Stimulated activated naive CD8-positive, alpha-beta T cell treated with anti-CD3 and anti-CD28 coated beads, Interleukin-15, amount 100 ng/mL, for 72 hours (primary cell): Measurements from ENCODE around the gene AGRN.
A peak's percentile ranks its signal among the peaks of the same experiment; 100 is the strongest.

Experiments
- ATAC-seq: fragments of 150-1000 bp; cut with Tn5 transposase; 2 replicates; pipeline ENCODE4 v1.10.0; 2021; ENCODE audit warnings: mild to moderate bottlenecking, moderate library complexity
- DNase-seq, 2 donors: peaks; one replicate each; pipeline ENCODE4 v3.0.0; 2021 to 2022
- H3K27ac Mint-ChIP-seq, 2 donors: one replicate each; pipeline ENCODE4 v1.8.0; 2022; ENCODE audit warnings: mild to moderate bottlenecking in 2 of 2, mixed read lengths in 2 of 2, moderate library complexity in 2 of 2
- H3K27me3 Mint-ChIP-seq: one replicate; pipeline ENCODE4 v1.8.0; 2022; ENCODE audit warnings: mixed read lengths
- H3K4me1 Mint-ChIP-seq: one replicate; pipeline ENCODE4 v1.8.0; 2022; ENCODE audit warnings: mild to moderate bottlenecking, mixed read lengths
- H3K4me3 Mint-ChIP-seq, 2 donors: one replicate each; pipeline ENCODE4 v1.8.0; 2022; ENCODE audit warnings: mild to moderate bottlenecking in 2 of 2, mixed read lengths in 2 of 2, moderate library complexity in 1 of 2
- H3K9me3 Mint-ChIP-seq, 2 donors: one replicate each; pipeline ENCODE4 v1.8.0; 2022; ENCODE audit warnings: mixed read lengths in 2 of 2

The AGRN gene

DNA sequence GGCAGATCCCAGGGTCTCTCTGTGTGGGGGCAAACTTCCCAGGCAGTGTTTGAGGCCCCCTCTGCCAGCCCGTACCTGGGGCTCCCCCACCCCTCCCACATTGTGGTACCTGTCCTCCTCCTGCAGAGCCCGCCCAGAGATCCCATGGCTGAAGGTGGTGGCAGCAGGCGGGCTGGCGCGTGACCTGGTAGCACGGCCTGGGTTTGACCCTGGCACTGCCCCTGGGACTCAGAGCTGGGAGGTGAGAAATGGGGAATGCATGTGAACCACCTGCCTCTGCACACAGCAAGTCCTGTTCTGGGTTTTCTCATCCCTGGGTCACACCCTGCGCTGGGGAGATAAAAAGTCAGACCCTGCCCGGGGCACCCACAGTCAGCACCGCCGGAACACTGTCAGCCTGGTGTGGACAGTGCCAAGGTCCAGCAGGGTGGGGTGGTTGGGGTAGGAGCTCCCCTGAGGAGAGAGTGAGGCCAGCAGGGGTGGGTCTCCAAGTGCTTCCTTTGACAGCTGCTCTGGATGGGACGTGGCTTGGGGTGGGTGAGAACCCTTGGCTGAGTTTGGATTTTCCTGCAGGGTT lies 11.8 kb downstream of the AGRN start:
- H3K9me3 Mint-ChIP-seq, result no peaks in the 10 kb centered on the region
- DNase-seq (no peak), ATAC-seq (no peak)
- H3K27ac Mint-ChIP-seq, result peak overlapping the region in 1 of 2 donors; percentile 51
- peak overlapping the region; percentile 63 to 71 for H3K4me3 Mint-ChIP-seq
- peaks cover 32% of the 10 kb centered on the region for H3K4me1 Mint-ChIP-seq
- H3K27me3 Mint-ChIP-seq, result peaks cover 17% of the 10 kb centered on the region

DNA sequence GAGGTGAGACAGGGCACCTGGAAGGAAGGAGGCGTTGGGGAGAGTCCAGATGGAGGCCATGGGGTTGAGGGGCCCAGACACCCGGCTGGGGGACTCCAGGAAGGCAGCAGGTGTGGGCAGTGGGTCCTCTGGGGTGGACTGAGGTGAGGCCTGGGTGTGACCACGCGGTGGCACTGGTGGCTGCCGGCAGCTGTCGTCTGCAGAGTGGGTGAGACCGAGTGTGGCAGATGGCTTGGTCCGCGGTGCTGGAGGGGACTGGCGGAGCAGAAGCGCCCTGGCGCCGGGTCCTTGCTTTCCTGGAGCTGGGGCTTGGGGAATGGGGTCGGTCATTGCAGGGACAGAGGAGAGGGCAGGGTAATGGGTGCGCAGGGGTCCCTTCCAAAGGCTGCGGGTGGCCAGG lies 12.5 kb downstream of the AGRN start:
- H3K4me1 Mint-ChIP-seq, result peaks cover 38% of the 10 kb centered on the region
- no peak for ATAC-seq
- H3K9me3 Mint-ChIP-seq, result no peaks in the 10 kb centered on the region
- H3K4me3 Mint-ChIP-seq, result peak overlapping the region; percentile 63 to 71
- peaks cover 17% of the 10 kb centered on the region for H3K27me3 Mint-ChIP-seq
- H3K27ac Mint-ChIP-seq, result peak overlapping the region in 1 of 2 donors; percentile 62
- DNase-seq, result no peak

DNA sequence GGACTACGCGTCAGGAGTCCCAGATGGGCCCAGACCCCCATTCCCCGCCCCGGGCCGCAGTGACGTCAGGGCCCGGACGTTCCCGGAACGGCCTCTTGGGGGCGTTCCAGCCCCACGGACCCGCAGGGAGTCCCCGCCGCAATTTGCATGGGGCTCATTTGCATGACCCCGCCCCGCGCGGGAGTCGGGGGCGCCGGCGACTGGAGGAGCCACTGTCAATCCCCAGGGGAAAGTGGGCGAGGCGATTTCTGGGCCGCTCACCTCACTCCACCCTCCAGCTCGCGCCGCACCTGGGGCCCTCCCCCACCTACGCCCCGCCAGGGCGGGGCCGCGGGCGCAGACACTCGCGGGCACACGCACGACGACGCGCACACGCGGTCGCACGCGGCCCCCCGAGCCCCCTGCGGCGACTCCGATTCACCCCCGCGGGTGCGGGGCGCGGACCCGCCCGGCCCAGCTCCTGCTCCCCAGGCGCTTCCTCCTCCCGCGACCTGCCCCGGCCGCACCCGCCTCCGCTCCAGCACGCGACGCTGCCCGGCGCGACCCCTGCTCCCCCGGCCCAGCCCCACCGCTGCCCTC lies 13.2 kb downstream of the AGRN start:
- ATAC-seq (peak; percentile 92), DNase-seq (peak; percentile 97)
- Mint-ChIP-seq H3K27me3 (peaks cover 24% of the 10 kb centered on the region), H3K4me3 (peak overlapping the region; percentile 69 to 82), H3K9me3 (no peaks in the 10 kb centered on the region), H3K27ac (no peak overlapping the region), H3K4me1 (peaks cover 44% of the 10 kb centered on the region)

DNA sequence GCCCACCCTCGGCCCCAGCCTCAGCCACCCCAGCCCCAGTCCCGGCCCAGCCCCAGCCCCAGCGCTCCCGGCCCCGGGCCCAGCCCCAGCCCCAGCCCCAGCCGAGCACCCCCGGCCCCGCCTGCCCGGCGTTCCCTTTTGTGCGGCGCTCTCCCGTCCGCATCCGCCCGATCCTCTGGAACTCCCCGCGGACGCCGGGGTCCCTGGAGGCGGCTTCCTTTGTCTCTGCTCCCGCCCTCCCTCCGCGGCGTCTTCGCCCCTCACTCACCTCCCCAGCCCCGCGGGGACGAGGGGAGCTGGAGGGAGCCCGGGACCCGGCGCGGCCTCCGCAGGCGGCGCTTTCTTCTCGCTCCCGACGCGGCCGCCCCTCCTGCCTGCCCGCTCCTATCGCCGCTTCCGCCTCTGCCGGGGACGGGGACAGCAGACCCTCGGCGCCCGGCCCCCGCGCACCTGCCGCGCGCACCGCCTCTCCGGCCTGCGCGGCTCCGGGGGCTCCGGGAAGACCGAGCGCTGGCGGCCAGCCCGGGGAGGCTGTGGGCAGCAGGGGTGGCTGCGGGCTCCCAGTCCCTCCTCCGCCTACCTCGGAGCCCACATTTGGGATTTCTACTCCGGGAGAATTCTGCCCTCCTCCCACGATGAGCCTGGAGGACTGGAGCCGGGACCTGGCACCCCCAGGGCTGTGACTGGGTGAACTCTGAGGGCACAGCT lies 14.0 kb downstream of the AGRN start:
- DNase-seq (no peak), ATAC-seq (peak; percentile 41)
- Mint-ChIP-seq H3K27me3 (peaks cover 32% of the 10 kb centered on the region), H3K4me1 (peaks cover 52% of the 10 kb centered on the region), H3K9me3 (no peaks in the 10 kb centered on the region), H3K4me3 (peak overlapping the region; percentile 82 to 89), H3K27ac (peak overlapping the region; percentile 80 to 94)

DNA sequence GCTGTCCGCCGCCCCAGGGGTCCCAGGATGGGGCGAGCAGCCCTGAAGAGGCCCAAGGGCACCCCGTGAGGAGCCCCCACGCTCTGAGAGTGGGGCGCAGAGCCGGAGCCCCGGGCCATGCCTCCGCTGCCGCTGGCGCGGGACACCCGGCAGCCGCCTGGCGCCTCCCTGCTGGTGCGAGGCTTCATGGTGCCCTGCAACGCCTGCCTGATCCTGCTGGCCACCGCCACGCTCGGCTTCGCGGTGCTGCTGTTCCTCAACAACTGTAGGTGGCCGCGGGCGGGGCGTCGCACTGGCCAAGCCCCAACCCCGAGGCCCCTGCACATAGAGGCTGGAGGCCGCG lies 14.5 kb downstream of the AGRN start:
- peak; percentile 1 for ATAC-seq
- peaks cover 57% of the 10 kb centered on the region for H3K4me1 Mint-ChIP-seq

DNA sequence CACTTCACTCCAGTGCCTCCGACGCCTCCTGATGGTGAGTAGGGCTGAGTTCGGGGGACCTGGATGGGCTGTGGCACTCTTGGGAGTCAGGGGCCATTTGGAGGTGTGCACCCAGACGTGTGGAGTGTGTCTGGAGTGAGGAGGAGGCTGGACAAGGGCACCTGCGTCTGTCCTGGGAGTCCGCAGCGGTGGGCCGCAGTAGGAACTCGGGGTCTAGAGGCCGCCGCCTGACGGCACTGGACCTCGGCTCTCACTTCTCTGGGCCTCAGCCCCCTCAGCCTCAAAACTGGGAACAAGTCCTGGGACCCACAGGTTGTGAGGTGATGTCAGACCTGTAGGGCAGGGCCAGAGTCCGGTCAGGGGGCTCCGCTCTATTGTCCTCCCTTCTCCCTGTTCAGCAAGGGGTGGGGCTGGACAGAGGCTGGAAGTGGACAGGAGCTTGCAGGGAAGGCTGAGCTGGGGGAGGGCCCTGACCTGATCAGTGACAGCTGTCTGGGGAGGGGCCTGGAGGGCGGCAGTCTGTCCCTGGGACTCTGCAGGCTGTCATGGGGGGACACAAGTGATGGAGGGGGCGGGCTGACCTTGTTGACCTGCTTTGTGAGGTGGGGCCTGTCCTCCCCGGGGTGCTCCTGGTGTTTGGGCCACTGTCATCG lies 15.5 kb downstream of the AGRN start:
- Mint-ChIP-seq H3K4me3 (peak overlapping the region; percentile 29 to 50), H3K4me1 (peaks cover 67% of the 10 kb centered on the region), H3K27ac (no peak overlapping the region), H3K9me3 (no peaks in the 10 kb centered on the region), H3K27me3 (peaks cover 43% of the 10 kb centered on the region)
- DNase-seq, result no peak
- ATAC-seq, result no peak

More for the DNA sequence above, 14.5 kb downstream of the AGRN start:
- Mint-ChIP-seq H3K9me3 (no peaks in the 10 kb centered on the region), H3K27me3 (peaks cover 36% of the 10 kb centered on the region), H3K4me3 (peak overlapping the region; percentile 82 to 89), H3K27ac (peak overlapping the region; percentile 80 to 94)
- no peak for DNase-seq

DNA sequence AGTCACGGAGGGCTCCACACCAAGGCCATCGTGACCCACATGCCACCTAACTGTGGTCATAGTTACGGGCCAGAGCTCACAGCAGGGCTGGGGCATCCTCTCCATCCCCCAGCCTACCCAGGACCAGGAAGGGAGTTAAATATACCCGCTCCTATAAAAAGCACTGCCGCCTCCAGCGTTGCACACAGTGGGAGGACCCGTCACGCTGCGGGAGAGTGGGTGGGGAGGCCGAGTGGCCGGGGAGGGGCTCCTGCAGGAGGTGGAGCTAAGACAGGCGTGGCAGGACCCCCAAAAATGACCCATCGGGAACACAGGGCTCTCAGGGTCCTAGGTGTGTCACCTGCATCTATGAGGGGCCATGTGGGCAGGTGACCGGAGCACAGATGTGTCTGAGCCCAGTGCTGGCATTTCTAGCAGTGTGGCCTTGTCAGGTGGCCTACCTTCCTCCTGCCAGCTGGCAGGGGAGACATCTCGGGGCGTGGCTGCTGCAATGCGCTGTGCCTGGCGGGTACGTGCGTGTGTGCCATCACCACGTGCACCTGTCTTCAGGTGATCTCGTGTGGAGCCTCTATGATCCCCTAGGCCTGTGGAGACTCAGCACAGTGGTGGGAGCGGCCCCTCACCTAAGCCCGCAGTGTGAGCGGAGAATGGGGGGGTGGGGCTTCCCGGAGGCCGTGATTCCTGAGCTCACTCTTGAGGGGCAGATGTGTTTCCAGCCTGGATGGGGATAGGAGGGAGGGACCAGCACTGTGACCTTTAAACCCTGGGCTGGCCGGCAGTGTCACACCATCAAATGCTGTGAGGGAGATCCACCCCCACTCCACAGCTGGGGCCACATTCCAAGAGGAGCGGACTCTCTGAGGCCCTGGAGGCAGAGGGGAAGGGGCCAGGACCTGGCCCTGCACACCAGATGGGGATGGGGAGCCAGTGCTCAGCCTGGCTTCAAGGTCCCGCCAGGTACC lies 17.7 kb downstream of the AGRN start:
- peaks cover 56% of the 10 kb centered on the region for H3K4me1 Mint-ChIP-seq
- no peak for ATAC-seq
- no peak overlapping the region for H3K4me3 Mint-ChIP-seq
- H3K27ac Mint-ChIP-seq, result no peak overlapping the region
- DNase-seq, result no peak
- peaks cover 34% of the 10 kb centered on the region for H3K27me3 Mint-ChIP-seq
- H3K9me3 Mint-ChIP-seq, result no peaks in the 10 kb centered on the region

DNA sequence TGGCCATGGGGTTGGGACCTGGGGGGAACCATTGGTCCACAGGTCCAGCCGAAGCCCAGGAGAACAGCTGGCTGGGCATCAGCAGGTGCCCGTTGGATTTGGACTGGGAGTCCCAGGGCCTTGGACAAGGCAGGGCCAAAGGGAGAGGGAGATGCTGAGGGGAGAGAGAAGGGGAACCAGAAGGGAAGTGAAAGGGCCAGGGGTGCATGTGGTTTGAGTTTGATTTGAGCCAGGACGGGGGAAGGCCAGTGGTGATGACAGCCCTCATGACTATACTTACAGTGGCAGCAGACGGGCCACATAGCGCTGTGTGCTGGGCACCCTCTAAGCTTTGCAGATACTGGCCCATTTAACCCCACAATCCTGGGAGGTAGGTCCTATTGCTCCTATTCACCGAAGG lies 18.8 kb downstream of the AGRN start:
- peaks cover 0 to 6% of the 10 kb centered on the region in 2 donors for H3K9me3 Mint-ChIP-seq
- DNase-seq, result no peak
- no peak overlapping the region for H3K27ac Mint-ChIP-seq
- H3K4me3 Mint-ChIP-seq, result peak overlapping the region; percentile 54 to 72
- H3K27me3 Mint-ChIP-seq, result peaks cover 34% of the 10 kb centered on the region
- H3K4me1 Mint-ChIP-seq, result peaks cover 55% of the 10 kb centered on the region
- ATAC-seq, result no peak

DNA sequence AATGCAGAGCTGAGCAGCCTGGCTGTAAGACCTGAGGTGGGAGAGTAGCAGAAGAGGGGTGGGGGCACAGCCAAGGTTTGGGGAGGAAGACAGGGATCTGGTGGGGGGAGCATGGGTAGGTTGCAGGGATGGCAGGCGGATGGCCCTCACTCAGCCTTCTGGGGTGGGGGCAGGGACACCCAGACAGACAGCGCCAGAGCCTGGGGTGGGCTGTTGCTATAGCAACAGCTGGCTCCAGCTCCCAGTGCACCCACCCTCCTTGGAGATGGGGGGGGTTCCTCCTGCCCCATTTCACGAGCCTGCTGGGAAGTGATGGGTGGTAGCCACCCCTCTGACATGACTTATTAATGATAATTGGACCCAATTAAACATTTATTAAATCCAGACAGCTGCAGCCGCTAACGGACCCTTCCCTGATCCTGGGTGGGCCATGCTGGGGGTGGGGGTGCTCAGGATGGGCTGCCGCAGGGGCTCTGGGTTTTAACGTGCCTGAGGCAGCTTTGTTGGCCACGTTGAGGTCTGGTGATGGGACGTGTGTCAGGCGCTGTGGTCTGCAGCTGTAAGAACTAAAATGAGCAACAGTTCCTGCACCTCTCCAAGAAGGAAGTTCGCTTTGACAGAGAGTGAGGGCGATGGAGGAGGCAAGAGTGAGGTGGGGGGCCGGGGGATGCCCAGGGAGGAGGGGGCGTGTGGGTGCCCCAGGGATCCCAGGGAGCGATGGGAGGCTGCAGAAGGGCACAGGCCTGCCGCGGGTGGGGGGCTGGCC lies 19.4 kb downstream of the AGRN start:
- peak; percentile 56 for ATAC-seq
- Mint-ChIP-seq H3K27ac (peak overlapping the region in 1 of 2 donors; percentile 97), H3K27me3 (peaks cover 34% of the 10 kb centered on the region), H3K9me3 (peaks cover 0 to 6% of the 10 kb centered on the region in 2 donors), H3K4me3 (peak overlapping the region; percentile 72 to 82), H3K4me1 (peaks cover 53% of the 10 kb centered on the region)
- peak in 1 of 2 donors; percentile 51 for DNase-seq

DNA sequence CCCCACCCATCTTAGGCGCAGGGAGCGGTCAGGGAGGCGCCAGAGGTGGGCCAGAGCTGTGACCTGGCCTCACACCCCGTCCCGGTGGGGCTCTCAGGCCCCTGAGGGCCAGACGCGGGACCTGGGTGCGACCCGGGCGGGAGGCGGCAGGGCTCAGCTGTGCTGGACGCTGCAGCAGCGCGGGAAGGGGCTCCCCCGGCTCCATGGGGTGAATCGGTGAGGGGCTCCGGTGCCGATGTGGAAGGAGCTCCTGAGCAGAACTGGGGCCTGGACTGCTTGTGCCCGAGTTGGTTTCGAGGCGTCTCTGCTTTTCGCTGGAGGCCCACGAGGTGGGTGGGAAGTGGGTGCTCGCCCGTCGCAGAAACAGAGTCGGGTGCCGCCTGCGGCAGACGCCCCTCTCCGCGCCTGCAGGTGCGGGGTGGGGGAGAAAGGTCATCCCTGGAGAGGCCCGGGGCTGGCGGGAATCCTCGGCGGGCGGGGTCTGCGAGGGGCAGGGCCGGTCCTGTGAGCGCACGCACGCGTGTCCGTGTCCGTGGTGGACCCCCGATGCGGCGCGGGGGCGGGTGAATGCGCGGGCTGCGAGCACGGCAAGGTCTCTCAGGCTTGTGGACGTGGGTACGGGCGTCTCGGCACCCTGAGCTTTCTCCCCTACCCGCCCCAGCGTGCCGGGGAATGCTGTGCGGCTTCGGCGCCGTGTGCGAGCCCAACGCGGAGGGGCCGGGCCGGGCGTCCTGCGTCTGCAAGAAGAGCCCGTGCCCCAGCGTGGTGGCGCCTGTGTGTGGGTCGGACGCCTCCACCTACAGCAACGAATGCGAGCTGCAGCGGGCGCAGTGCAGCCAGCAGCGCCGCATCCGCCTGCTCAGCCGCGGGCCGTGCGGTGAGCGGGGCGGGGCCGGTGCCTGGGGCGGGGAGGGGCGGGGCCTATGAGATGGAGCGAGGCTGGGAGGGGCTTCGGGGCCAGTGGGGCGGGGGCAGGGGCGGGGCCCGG lies 20.4 kb downstream of the AGRN start:
- peak; percentile 83 to 88 for DNase-seq
- Mint-ChIP-seq H3K4me3 (peak overlapping the region; percentile 72 to 82), H3K4me1 (peaks cover 48% of the 10 kb centered on the region), H3K27ac (peak overlapping the region in 1 of 2 donors; percentile 97), H3K9me3 (peaks cover 0 to 6% of the 10 kb centered on the region in 2 donors), H3K27me3 (peaks cover 32% of the 10 kb centered on the region)
- peak; percentile 88 for ATAC-seq

DNA sequence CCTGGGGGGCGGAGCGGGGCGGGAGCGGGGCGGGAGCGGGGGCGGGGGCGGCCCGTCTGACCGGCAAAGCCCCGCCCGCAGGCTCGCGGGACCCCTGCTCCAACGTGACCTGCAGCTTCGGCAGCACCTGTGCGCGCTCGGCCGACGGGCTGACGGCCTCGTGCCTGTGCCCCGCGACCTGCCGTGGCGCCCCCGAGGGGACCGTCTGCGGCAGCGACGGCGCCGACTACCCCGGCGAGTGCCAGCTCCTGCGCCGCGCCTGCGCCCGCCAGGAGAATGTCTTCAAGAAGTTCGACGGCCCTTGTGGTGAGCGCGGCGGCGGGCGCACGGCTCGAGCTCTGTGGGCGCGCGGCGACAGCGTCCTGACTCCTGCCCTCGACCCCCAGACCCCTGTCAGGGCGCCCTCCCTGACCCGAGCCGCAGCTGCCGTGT lies 21.2 kb downstream of the AGRN start:
- Mint-ChIP-seq H3K27me3 (peaks cover 26% of the 10 kb centered on the region), H3K4me3 (no peak overlapping the region), H3K4me1 (peaks cover 40% of the 10 kb centered on the region), H3K27ac (no peak overlapping the region), H3K9me3 (peaks cover 0 to 6% of the 10 kb centered on the region in 2 donors)
- no peak for DNase-seq
- peak; percentile 13 for ATAC-seq

DNA sequence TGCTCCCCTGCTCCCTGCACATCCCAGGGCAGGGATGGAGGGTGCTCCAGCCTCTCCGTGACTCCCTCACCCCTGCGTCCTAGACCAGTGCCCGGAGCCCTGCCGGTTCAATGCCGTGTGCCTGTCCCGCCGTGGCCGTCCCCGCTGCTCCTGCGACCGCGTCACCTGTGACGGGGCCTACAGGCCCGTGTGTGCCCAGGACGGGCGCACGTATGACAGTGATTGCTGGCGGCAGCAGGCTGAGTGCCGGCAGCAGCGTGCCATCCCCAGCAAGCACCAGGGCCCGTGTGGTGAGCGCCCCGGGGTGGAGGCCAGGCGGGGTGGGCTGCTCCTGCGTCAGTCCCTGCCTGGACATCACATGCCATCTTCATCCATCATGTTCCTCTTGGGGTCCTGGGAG lies 22.0 kb downstream of the AGRN start:
- H3K4me1 Mint-ChIP-seq, result peaks cover 34% of the 10 kb centered on the region
- H3K27ac Mint-ChIP-seq, result no peak overlapping the region
- H3K27me3 Mint-ChIP-seq, result peaks cover 26% of the 10 kb centered on the region
- H3K4me3 Mint-ChIP-seq, result peak overlapping the region in 1 of 2 donors; percentile 18
- DNase-seq (no peak), ATAC-seq (no peak)
- peaks cover 0 to 6% of the 10 kb centered on the region in 2 donors for H3K9me3 Mint-ChIP-seq

DNA sequence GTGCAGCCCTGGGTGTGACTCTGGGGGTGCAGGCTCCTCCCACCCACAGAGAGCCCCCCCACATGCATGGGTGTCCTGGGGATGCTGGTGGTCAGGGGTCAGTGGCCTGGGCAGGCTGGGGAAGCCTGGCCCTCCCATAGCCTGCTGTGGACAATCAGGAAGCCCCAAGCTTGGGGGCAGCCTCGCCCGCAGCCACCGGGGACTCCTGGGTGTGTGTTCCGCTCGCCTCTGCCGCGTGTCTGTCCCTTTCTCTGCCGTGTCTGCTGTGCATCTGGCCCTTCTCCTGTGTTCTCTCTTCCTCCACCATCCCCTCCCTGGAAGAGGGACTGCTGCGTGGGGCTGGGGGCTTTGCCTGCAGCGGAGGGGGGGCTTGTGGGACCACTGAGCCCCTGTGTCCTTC lies 22.9 kb downstream of the AGRN start:
- peaks cover 22% of the 10 kb centered on the region for H3K27me3 Mint-ChIP-seq
- no peak for ATAC-seq
- H3K4me1 Mint-ChIP-seq, result peaks cover 24% of the 10 kb centered on the region
- H3K4me3 Mint-ChIP-seq, result no peak overlapping the region
- H3K27ac Mint-ChIP-seq, result peak overlapping the region in 1 of 2 donors; percentile 55
- peaks cover 0 to 6% of the 10 kb centered on the region in 2 donors for H3K9me3 Mint-ChIP-seq
- no peak for DNase-seq
